Liver (tissue), 3 donors: Measurements from ENCODE around the gene MVB12B.

ENCODE experiments used
- CTCF ChIP-seq: fragments of 150-350 bp; IDR thresholded peaks from 2 replicates; pipeline ENCODE4 v1.5.1; 2017; ENCODE audit warnings: improper control_type of control experiment, low read depth, low read length; ENCODE audit not compliant: missing input control
- EGR1 ChIP-seq, 2 donors: IDR thresholded peaks; 2 replicates each; pipeline ENCODE4 v1.6.1; 2016 to 2018; ENCODE audit warnings: antibody characterized with exemption in 2 of 2, low read depth in 2 of 2
- GABPA ChIP-seq, 2 donors: IDR thresholded peaks in 1 of 2; conservative IDR thresholded peaks in 1 of 2; 2 replicates each; pipeline ENCODE4 v1.6.1; 2016; ENCODE audit warnings: antibody characterized with exemption in 2 of 2, mild to moderate bottlenecking in 1 of 2, moderate library complexity in 1 of 2
- MAX ChIP-seq: IDR thresholded peaks from 2 replicates; pipeline ENCODE4 v1.6.1; 2016; ENCODE audit warnings: antibody characterized with exemption
- RAD21 ChIP-seq, 2 donors: IDR thresholded peaks; 2 replicates each; pipeline ENCODE4 v1.6.1; 2016; ENCODE audit warnings: antibody characterized with exemption in 2 of 2, mild to moderate bottlenecking in 2 of 2
- REST ChIP-seq: IDR thresholded peaks from 2 replicates; pipeline ENCODE4 v1.6.1; 2016; ENCODE audit warnings: antibody characterized with exemption, mild to moderate bottlenecking
- donor health status: healthy.
- donor health status: healthy.

GRCh38 chr9:126302730-126303129, 23.9 kb upstream of the MVB12B start:
- TF ChIP-seq CTCF, result no peak
- TF ChIP-seq EGR1 (IDR thresholded peaks at IDR 0.05; ENCODE audit: low read depth in 2 of 2), result no peak
- no peak for TF ChIP-seq MAX
- TF ChIP-seq GABPA (IDR thresholded peaks at IDR 0.05 in 1 of 2, conservative IDR thresholded peaks at IDR 0.05 in 1 of 2), result no peak
- no peak for TF ChIP-seq REST
- no peak for TF ChIP-seq RAD21 (IDR thresholded peaks at IDR 0.05)
